GM19397 (cell line): ENCODE results near the gene LRP8.
"Not testable (repeated sequence)": the region's sequence is repeated elsewhere in the genome, so short reads cannot be mapped to it uniquely, and the experiment has no call there.

Experiments used
- ATAC-seq: cut with Tn5 transposase; IDR thresholded peaks from one replicate; pipeline ENCODE4 v1.9.1; 2021; ENCODE audit warnings: mild to moderate bottlenecking, moderate library complexity; ENCODE audit not compliant: unreplicated experiment

Gene LRP8

GRCh38 chr1:53285969-53286760, 41.7 kb downstream of the LRP8 start:
- ATAC-seq: no peak

- ATAC-seq: no peak
Observed at GRCh38 chr1:53285546-53285945, 42.3 kb downstream of the LRP8 start.

GRCh38 chr1:53284224-53285020, 43.4 kb downstream of the LRP8 start:
- ATAC-seq: no peak

- ATAC-seq: not testable (repeated sequence)
Observed at GRCh38 chr1:53283156-53283555, 44.7 kb downstream of the LRP8 start.

DNA sequence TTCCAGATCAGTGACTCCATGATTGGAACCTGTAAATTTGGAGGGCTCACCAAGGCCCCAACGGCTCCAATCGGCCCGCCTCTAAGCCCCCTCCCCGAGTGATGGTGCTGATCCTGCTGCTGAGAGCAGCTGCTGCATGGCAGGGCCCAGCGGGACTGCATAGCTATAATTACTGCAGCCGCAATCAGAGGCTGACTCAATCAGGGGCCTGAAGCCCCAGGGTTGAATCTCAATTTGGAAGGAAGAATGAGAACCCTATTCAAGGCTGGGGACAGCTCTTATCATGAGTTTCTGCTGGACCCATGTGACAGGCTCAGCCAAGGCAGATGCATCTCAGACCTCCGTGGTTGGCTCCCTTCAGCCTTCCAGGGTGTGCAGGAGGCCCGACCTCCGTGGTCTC, 46.7 kb downstream of the LRP8 start:
- no peak for ATAC-seq

DNA sequence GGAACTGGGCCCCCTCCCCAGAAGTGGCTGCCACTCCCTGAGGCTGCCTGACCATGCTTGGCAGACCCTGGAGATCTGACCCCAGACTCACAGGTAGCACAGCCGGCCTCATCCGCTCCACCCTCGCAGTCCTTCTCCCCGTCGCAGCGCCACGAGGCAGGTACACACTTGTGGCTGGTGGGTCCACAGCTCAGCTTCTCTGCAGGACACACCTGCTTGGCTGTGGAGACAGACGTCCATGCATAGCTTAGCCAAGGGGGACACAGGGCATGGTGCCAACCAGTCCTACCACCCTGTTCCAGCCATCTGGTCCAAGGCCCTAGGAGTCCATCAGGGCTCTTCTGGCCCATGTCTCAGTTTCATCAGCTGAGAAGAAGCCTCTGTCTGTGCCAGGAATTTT, 47.4 kb downstream of the LRP8 start:
- ATAC-seq: no peak

DNA sequence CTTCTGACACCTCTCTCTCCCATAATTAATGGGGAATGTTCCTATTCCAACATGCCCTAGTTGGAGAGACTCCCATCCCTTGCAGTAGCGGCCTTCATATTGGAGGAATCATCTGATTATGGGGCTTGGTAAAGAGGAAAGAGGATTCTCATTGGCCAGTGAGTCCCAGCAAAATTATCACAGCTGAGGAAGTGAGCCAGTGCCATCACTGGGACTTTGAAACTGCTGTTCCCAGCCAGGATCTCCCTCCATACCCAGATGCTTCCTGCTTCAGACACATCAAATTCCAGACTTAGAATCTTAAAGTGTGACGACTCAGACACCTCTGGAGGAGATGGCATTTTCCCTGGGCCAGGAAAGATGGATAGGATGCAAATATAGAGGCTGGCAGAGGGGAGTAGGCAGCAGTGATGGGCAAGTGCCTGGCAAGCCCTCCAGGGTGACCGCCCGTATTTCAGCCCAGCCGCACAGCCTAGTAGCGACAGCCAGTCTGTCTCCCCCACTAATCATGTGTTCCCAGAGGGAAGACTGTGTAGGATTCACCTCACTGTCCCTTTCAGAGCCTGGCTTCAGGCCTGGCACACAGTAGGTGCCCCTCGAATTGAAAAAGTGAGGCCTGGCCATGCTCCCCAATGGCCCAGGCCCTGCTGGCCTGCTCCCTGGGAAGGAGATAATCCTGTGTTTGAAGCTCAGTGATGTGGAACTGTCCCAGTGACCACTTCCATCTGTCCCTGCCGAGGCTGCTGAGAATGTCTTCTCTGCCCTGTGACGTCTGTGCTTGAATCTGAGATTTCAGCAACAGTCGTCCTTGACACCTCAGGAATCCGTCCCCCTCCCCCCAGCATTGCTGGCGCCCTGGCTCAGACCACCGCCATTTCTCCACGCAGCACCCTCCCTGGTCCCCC, 48.3 kb downstream of the LRP8 start:
- no peak for ATAC-seq

DNA sequence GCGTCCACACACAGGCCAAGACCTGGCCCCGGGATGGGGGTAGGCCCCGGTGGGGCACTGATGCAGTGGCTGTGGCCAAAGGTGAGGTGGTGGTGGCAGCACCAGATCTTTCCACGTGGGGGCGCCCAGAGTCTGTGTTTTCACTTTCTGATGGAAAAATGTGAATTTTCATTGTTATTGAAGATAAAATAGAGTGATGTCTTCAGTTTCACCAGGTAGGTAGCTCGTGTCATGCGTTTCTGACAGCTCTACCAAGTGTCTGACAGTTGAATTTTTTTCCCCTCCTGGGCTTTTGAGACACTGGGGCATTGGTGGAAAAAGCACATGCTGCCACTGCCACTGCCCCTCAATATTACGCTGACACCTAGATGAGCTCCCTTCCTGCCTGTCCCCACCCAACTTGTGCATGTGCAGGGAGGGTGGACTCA, 49.6 kb downstream of the LRP8 start:
- ATAC-seq: no peak

- ATAC-seq: no peak
Observed at GRCh38 chr1:53277326-53277725, 50.5 kb downstream of the LRP8 start.

DNA sequence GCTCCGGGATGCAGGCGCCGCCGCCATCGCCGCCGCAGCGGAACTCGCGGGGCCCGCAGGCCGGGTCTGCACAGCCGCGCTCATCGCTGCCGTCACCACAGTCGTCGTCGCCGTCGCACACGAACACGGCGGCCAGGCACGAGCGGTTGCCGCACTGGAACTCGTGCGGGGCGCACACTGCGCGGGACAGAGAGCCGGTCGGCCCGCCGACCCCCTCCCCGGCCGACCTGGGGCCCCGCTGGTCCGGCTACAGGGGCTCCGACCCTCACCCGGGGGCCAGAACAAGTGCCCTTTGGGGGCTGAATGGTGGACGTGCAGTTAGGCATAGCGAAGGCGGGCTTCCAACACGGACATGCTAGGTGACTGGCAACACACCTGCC, 51.0 kb downstream of the LRP8 start:
- ATAC-seq: no peak

DNA sequence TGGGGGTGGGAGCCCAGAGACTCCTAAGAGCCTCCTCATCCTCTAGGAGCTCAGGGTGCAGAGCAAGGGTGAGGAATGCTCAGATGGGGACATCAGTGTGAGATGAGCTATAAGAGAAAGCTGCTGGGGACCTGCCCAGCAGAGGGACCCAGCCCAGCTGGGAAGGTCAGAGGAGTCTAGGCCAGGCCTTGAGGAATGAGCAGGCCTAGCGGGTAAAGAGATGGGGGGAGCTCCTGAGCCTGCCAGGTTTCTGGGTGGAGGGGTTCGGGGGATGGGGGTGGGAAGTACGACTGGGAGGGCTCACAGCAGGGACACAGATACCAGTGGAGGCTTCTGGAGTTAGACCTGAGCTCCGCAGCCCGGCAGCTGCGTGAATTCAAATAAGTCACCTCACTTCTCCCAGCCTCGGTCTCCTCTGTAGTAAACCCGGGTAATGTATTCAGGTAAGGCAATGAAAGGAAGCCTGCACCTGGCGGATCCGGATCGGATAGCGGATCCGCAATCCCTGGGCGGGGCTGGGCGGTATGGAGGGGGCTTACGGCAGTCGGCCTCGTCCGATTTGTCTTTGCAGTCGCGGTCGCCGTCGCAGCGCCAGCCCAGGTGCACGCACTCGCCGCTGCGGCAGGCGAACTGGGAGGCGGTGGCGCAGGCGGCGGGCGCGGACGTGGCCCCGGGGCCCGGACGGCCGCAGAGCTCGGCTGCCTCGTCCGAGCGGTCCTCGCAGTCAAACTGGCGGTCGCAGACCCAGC, 51.5 kb downstream of the LRP8 start:
- no peak for ATAC-seq

- ATAC-seq: no peak
Observed at GRCh38 chr1:53275566-53275965, 52.3 kb downstream of the LRP8 start.

DNA sequence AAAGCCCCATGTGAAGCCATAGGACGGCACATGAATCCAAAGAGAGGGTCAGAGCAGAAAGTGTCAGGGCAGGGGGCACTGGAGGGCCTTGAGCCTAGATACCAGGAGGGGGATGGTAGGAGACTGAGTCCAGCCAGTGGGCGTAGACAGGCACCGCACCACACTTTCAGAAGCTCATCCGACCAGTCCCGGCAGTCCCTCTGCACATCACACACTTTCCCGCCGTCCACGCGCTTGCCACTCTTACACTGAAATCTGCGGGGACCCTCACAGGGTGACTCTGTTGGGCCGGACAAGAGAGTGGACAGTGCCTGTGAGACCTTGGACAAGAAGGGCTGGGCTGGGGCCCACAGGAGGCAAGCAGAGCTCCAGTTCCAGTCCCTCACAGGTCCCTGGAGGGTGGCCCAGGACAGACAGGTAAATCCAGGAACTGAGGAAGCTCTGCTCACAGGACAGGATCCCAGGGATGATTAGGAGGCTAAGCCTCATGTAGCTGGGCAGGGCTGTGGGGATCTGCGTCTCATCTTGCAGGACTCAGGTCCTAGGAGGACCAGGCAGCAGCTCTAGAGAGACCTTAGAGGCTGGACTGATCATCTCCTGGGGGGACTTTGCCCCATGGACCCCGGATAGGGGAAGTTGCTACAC, 53.2 kb downstream of the LRP8 start:
- no peak for ATAC-seq

GRCh38 chr1:53274026-53274425, 53.8 kb downstream of the LRP8 start:
- no peak for ATAC-seq

GRCh38 chr1:53273526-53273925, 54.3 kb downstream of the LRP8 start:
- no peak for ATAC-seq

GRCh38 chr1:53272349-53272748, 55.5 kb downstream of the LRP8 start:
- no peak for ATAC-seq

- no peak for ATAC-seq
Observed at GRCh38 chr1:53271446-53272090, 56.3 kb downstream of the LRP8 start.

DNA sequence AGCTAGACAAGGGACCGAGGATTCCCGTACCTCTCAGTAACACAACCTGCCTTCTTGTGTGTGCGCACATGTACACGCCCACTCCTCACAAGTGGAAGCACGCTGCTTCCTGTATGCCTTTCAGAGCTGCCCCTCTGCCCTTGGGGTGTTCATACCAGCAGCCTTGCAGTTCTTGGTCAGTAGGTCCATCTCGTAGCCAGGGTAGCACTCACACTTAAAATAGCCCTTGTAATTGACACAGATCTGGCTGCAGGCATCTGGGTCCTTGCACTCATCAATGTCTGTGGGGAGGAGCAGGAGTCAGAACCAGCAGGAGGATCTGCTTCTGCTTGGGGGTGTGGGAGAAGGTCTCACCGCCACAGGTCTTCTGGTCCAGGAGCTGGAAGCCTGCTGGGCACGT, 57.0 kb downstream of the LRP8 start:
- no peak for ATAC-seq

DNA sequence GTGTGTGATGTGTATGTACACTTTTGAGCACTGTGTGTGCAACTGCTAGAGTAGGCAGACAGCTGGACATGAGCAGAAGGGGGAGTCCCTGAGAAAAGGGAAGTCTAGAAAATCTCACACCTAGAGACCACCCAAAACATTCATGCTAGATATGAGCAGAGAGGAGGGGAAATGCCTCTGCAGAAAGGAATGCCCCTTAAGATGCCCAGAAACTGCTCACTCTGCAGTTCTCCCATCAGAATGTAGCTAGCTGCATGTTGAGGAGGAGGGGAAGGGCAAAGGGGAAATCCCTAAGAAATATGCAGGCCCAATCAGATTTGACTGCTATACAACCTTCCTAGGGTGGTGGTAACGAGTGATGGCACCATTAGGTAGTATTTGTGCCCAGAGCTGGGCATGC, 57.8 kb downstream of the LRP8 start:
- no peak for ATAC-seq

- ATAC-seq: no peak
Observed at GRCh38 chr1:53267761-53268160, 60.1 kb downstream of the LRP8 start.
